Lower lobe of right lung (tissue), 2 donors: ENCODE data around the gene GYS1. TPM values are rescaled to one million over a fixed set of nuclear protein-coding genes. Genes with fewer than 3 reads are reported as not detected.

Experiments
- ATAC-seq, 2 donors: fragments of 200-7000 bp; cut with Tn5 transposase; one replicate each; pipeline ENCODE4 v1.9.1; 2020 to 2022; ENCODE audit warnings: mild to moderate bottlenecking in 2 of 2, moderate library complexity in 2 of 2
- DNase-seq: peaks from one replicate; pipeline ENCODE4 v3.0.0-alpha.2; 2020
- H3K27ac ChIP-seq: fragments of 200-600 bp; one replicate; pipeline ENCODE4 v1.8.0; 2022
- H3K27me3 ChIP-seq: fragments of 200-600 bp; one replicate; pipeline ENCODE4 v1.8.0; 2022; ENCODE audit warnings: low read depth
- H3K36me3 ChIP-seq: fragments of 200-600 bp; one replicate; pipeline ENCODE4 v1.8.0; 2022; ENCODE audit warnings: mild to moderate bottlenecking
- H3K4me1 ChIP-seq: fragments of 200-600 bp; one replicate; pipeline ENCODE4 v1.8.0; 2022
- H3K4me3 ChIP-seq: fragments of 200-600 bp; one replicate; pipeline ENCODE4 v1.8.0; 2022; ENCODE audit warnings: mild to moderate bottlenecking
- H3K9me3 ChIP-seq: fragments of 200-600 bp; one replicate; pipeline ENCODE4 v1.8.0; 2022
- intact Hi-C: fragments of 100-400 bp; cut with DNase I; formaldehyde crosslinking; loops from one replicate; pipeline ENCODE4 v1.11.0; 2022
- total RNA-seq: library from RNA; stranded (reverse); fragmentation: NEBNext Ultra II Directional; extraction: Animal tissue kit (Norgen Biotek cat#: 25700); gene quantifications from one replicate; pipeline ENCODE4 v1.2.1, GENCODE V29; 2021
- TF ChIP-seq, protein P1 (sequence below): fragments of 200-600 bp; IDR thresholded peaks from one replicate; pipeline ENCODE4 v1.8.0; 2022; ENCODE audit warnings: antibody characterized with exemption, mild to moderate bottlenecking
- donor health status: DM: no; HTN: yes; CAD: no; lungs with severe emphysema.

GYS1 gene
- total RNA-seq, 1 donor from 2014 or later: 24.8 TPM

DNA sequence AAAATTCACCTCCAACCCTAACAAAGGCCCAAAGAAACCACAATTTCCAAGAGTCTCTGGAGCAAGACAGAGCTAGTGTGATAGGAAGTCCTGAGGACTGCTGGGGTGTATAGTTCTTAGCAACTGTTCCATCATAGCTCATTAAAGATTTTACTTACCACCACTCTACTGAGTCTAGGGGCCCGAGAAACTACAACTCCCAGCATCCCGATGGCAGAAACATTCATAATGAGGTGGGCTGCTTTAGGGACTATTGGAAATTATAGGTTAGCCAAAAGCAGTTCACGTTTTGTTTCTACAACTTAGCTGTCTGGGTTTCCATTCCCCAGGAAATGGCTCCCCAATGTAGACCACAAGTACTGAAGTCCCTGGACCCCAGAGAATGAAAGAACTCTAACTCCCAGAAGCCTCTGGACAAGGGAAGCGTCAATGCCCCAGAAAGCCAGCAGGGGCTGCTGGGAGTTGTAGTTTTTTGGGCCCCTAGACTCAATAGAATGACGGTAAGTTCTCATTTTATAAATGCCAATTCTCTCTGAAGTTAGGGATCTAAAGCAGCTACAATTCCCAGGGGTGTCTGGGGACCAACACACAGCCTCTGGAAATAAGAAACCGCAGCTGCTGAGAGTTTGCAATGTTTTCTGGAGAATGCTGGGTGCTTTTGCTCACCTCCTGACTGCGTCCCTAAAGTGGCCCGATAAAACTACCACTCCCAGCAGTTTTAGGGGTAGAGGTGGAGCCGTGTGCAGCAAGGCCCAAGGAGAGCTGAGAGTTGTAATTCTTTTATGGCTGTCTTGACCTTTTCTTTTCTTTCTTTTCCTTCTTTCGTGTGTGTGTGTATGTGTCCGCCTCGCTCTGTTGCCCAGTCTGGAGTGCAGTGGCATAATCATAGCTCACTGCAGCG is 16.9 kb downstream of the GYS1 start:
- Histone ChIP-seq H3K4me1 (peaks cover 6% of the 10 kb centered on the region), H3K9me3 (no peaks in the 10 kb centered on the region), H3K27ac (no peak overlapping the region), H3K36me3 (peaks cover 63% of the 10 kb centered on the region), H3K27me3 (no peaks in the 10 kb centered on the region), H3K4me3 (no peak overlapping the region)
- ATAC-seq: no peak
- DNase-seq: no peak
- intact Hi-C loops: no loop called here
- TF ChIP-seq, protein P1, sequence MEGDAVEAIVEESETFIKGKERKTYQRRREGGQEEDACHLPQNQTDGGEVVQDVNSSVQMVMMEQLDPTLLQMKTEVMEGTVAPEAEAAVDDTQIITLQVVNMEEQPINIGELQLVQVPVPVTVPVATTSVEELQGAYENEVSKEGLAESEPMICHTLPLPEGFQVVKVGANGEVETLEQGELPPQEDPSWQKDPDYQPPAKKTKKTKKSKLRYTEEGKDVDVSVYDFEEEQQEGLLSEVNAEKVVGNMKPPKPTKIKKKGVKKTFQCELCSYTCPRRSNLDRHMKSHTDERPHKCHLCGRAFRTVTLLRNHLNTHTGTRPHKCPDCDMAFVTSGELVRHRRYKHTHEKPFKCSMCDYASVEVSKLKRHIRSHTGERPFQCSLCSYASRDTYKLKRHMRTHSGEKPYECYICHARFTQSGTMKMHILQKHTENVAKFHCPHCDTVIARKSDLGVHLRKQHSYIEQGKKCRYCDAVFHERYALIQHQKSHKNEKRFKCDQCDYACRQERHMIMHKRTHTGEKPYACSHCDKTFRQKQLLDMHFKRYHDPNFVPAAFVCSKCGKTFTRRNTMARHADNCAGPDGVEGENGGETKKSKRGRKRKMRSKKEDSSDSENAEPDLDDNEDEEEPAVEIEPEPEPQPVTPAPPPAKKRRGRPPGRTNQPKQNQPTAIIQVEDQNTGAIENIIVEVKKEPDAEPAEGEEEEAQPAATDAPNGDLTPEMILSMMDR: no peak

DNA sequence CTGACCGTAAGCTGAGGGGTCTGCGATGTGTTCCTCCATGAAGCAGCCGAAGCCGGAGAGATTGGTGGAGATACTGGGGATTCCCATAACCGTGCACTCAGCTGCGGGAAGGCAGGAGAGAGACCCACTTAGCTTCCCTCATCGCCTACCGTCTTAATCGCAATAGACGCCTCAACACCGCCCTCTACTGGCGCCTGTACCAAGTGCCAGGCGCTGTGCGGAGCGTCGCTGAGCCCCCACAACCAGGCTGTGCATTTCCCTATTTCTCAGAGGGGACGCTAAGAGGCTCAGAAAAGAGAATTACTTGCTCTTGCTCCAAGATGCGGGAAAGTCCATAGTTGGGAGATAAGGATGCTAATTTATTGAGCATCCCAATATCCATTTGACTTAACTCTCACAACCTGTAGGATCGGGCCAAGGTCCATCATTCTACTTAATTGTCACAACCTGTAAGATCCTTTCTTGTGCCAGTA is 22.1 kb downstream of the GYS1 start:
- Histone ChIP-seq H3K9me3 (no peaks in the 10 kb centered on the region), H3K4me3 (no peak overlapping the region), H3K27me3 (no peaks in the 10 kb centered on the region), H3K27ac (no peak overlapping the region), H3K36me3 (peaks cover 83% of the 10 kb centered on the region), H3K4me1 (peaks cover 32% of the 10 kb centered on the region)
- TF ChIP-seq, protein P1: peak; percentile 97
- intact Hi-C loops: no loop called here
- DNase-seq (peak; percentile 90), ATAC-seq (peak; percentile 81)

DNA sequence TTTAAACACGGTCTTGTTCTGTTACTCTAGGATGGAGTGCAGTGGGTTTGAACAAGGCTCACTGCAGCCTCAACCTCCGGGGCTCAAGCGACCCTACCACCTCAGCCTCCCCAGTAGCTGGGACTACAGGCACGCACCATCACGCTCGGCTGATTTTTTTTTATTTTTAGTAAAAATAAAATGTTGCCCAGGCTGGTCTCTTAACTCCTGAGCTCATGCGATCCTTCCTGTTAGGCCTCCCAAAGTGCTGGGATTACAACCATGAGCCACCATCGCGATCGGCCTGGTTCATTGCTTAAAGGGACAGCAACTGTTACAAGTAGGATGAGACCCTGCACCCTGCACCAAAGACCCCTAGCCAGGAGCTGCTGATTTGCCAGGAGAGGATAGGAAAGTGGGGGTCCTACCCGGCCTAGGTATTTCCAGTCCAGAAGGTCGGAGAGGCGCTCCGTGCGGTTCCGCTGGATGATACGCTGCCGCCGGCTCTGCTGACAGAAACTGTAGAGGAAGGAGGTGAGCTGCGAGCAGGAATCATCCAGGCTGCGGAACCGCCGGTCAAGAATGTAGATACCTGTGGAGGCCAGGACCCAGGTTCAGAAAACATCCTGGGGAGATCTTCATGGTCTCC is 22.9 kb downstream of the GYS1 start:
- no peaks in the 10 kb centered on the region for H3K27me3 ChIP-seq
- intact Hi-C loops: no loop called here
- no peak overlapping the region for H3K27ac ChIP-seq
- H3K4me3 ChIP-seq: no peak overlapping the region
- no peak for ATAC-seq
- no peak for DNase-seq
- H3K4me1 ChIP-seq: peaks cover 32% of the 10 kb centered on the region
- no peaks in the 10 kb centered on the region for H3K9me3 ChIP-seq
- TF ChIP-seq, protein P1: no peak
- H3K36me3 ChIP-seq: peaks cover 84% of the 10 kb centered on the region

DNA sequence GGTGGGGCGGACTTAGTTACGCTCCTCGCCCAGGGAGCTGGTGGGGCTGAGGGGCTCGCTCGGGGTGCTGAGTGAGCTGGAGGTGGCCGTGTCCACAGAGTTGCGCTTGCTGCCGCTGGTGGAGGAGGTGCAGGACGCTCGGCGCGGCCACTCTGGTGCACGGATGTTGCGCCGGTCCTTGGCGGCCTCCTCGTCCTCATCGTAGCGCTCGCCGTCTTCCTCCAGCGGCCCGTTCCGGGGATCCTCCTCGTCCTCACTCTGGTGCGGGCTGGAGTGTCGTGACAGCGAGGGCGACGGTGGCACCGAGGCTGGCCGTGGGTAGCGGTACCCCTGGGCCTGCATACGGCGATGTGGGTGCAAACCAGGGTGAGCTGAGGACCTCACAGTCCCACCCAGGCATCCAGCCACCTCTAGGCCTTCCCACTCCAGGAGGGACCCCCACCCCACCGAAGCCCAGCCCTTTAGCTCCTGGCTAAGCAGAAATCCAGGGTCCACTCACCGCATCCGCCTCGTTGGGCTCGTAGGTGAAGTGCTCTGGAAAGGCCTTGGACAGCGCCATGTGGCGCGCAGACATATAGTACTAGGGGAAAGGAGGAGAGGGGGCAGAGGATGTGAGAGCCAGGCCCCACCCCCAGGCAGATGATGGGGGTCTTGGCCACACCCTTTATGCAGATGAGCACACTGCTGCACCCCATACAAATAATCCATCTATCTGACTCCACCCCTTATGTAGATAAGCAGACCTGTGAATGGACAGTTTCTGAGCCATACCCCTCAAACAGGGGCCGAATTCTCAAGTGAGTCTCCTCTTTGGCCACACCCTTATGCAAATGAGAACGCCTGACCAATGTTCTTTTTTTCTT is 23.6 kb downstream of the GYS1 start:
- Histone ChIP-seq H3K9me3 (no peaks in the 10 kb centered on the region), H3K4me3 (no peak overlapping the region), H3K27me3 (no peaks in the 10 kb centered on the region), H3K36me3 (peaks cover 82% of the 10 kb centered on the region), H3K4me1 (peaks cover 34% of the 10 kb centered on the region), H3K27ac (no peak overlapping the region)
- ATAC-seq: no peak
- no peak for DNase-seq
- intact Hi-C loops: no loop called here
- TF ChIP-seq, protein P1: no peak

DNA sequence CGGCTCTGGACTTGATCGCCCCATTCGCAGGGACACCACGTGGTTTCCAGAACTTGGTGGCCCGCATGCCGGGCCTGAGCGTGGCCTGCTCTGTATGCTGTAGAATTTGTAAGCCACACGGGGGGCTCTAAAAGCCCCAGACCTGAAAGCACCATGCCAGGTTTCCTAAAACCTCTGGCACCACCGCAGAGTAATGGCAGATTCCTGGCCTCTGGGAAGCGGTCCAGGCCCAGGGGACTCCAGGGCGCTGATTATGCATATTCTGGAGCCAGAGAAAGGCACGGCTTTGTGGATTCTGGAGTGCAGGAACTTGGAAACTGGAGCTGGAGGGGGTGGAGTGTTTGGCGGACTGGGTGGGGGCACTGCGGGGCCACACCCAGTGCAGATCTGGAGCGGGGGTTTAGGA is 24.3 kb downstream of the GYS1 start:
- peaks cover 41% of the 10 kb centered on the region for H3K4me1 ChIP-seq
- H3K36me3 ChIP-seq: peaks cover 76% of the 10 kb centered on the region
- H3K27ac ChIP-seq: peak overlapping the region; percentile 25
- TF ChIP-seq, protein P1: no peak
- intact Hi-C loops: no loop called here
- DNase-seq (no peak), ATAC-seq (no peak)
- H3K4me3 ChIP-seq: no peak overlapping the region
- H3K27me3 ChIP-seq: no peaks in the 10 kb centered on the region
- H3K9me3 ChIP-seq: no peaks in the 10 kb centered on the region
